ENCODE measurements around the gene SULT1E1.

Gene SULT1E1

GRCh38 chr4:69860521-69861298 lies 765 bp upstream of the SULT1E1 start:
- intact Hi-C loops (cut with micrococcal nuclease) = no loop called here
- Mint-ChIP-seq H3K9me3 (no peaks in the 10 kb centered on the region), H3K4me1 (ENCODE audit: low read depth) (no peaks in the 10 kb centered on the region), H3K27me3 (no peaks in the 10 kb centered on the region), H3K36me3 (ENCODE audit: low read depth) (no peaks in the 10 kb centered on the region), H3K27ac (no peak overlapping the region), H3K4me3 (no peak overlapping the region)

GRCh38 chr4:69859140-69859685 lies 732 bp downstream of the SULT1E1 start:
- no peaks in the 10 kb centered on the region for H3K9me3 Mint-ChIP-seq

GRCh38 chr4:69858690-69859089 lies 1.3 kb downstream of the SULT1E1 start:
- intact Hi-C loops (cut with micrococcal nuclease) = no loop called here
- no peaks in the 10 kb centered on the region for H3K36me3 Mint-ChIP-seq (ENCODE audit: low read depth)
- no peaks in the 10 kb centered on the region for H3K27me3 Mint-ChIP-seq
- H3K27ac Mint-ChIP-seq = no peak overlapping the region
- no peaks in the 10 kb centered on the region for H3K9me3 Mint-ChIP-seq
- H3K4me1 Mint-ChIP-seq (ENCODE audit: low read depth) = no peaks in the 10 kb centered on the region
- no peak overlapping the region for H3K4me3 Mint-ChIP-seq

More at GRCh38 chr4:69859140-69859685, 732 bp downstream of the SULT1E1 start:
- H3K4me3 Mint-ChIP-seq = no peak overlapping the region
- no peaks in the 10 kb centered on the region for H3K4me1 Mint-ChIP-seq (ENCODE audit: low read depth)
- intact Hi-C loops (cut with micrococcal nuclease) = no loop called here
- no peaks in the 10 kb centered on the region for H3K27me3 Mint-ChIP-seq
- no peaks in the 10 kb centered on the region for H3K36me3 Mint-ChIP-seq (ENCODE audit: low read depth)
- no peak overlapping the region for H3K27ac Mint-ChIP-seq

DNA sequence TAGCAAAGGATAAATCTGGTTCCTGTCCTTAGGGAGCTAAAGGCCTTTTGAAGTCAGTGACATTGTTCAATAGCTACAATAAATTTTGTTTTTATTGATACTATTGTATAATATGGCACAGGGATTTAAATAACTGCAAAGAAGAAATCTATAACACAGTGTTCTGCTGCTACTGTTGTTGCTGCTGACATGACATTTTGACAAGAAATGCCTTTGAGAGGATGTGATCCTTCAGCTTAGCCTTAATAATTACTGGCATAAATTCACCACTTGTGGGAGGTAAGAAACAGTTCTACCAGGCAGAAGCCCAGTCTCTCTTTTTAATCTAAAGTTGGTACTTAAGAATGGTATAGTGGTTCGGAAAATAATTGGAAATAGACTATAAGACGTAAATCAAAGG lies 4.1 kb downstream of the SULT1E1 start:
- H3K27ac Mint-ChIP-seq = no peak overlapping the region
- no peak overlapping the region for H3K4me3 Mint-ChIP-seq
- no peaks in the 10 kb centered on the region for H3K27me3 Mint-ChIP-seq
- no peaks in the 10 kb centered on the region for H3K9me3 Mint-ChIP-seq
- intact Hi-C loops (cut with micrococcal nuclease) = no loop called here
- no peaks in the 10 kb centered on the region for H3K4me1 Mint-ChIP-seq (ENCODE audit: low read depth)
- no peaks in the 10 kb centered on the region for H3K36me3 Mint-ChIP-seq (ENCODE audit: low read depth)

- Mint-ChIP-seq H3K27me3 (no peaks in the 10 kb centered on the region), H3K27ac (no peak overlapping the region), H3K4me1 (ENCODE audit: low read depth) (no peaks in the 10 kb centered on the region), H3K4me3 (no peak overlapping the region), H3K9me3 (no peaks in the 10 kb centered on the region), H3K36me3 (ENCODE audit: low read depth) (no peaks in the 10 kb centered on the region)
- intact Hi-C loops (cut with micrococcal nuclease) = no loop called here
Measured at GRCh38 chr4:69849969-69850368, 10.0 kb downstream of the SULT1E1 start.

- Mint-ChIP-seq H3K36me3 (ENCODE audit: low read depth) (no peaks in the 10 kb centered on the region), H3K27me3 (no peaks in the 10 kb centered on the region)
Measured at GRCh38 chr4:69849297-69849696, 10.6 kb downstream of the SULT1E1 start.

GRCh38 chr4:69848028-69848427 lies 11.9 kb downstream of the SULT1E1 start:
- intact Hi-C loops (cut with micrococcal nuclease) = no loop called here
- Mint-ChIP-seq H3K27ac (no peak overlapping the region), H3K27me3 (no peaks in the 10 kb centered on the region), H3K4me1 (ENCODE audit: low read depth) (no peaks in the 10 kb centered on the region), H3K4me3 (no peak overlapping the region), H3K9me3 (no peaks in the 10 kb centered on the region), H3K36me3 (ENCODE audit: low read depth) (no peaks in the 10 kb centered on the region)

More at GRCh38 chr4:69849297-69849696, 10.6 kb downstream of the SULT1E1 start:
- intact Hi-C loops (cut with micrococcal nuclease) = no loop called here
- Mint-ChIP-seq H3K4me3 (no peak overlapping the region), H3K4me1 (ENCODE audit: low read depth) (no peaks in the 10 kb centered on the region), H3K27ac (no peak overlapping the region), H3K9me3 (no peaks in the 10 kb centered on the region)

DNA sequence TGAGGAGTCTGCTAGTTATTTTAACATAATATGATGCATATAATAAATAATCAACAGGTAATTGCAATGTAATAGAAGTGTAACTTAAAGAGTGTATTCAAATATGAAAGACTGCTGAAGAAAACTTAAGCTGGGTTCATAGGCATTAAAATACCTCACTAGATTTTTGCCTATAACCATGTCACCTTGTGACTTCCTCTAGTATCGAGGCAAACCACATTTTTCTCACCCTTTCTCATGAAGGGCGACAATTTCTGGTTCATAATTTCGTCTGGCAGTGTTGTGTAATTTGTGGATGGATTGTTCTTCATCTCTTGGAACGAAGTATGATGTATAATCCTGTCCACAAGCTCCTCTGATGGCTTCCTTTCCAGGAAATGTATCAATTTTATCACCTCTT lies 16.0 kb downstream of the SULT1E1 start:
- H3K36me3 Mint-ChIP-seq (ENCODE audit: low read depth) = no peaks in the 10 kb centered on the region
- no peak overlapping the region for H3K4me3 Mint-ChIP-seq
- H3K9me3 Mint-ChIP-seq = no peaks in the 10 kb centered on the region
- no peaks in the 10 kb centered on the region for H3K27me3 Mint-ChIP-seq
- H3K4me1 Mint-ChIP-seq (ENCODE audit: low read depth) = no peaks in the 10 kb centered on the region
- H3K27ac Mint-ChIP-seq = no peak overlapping the region
- intact Hi-C loops (cut with micrococcal nuclease) = no loop called here

- no peaks in the 10 kb centered on the region for H3K9me3 Mint-ChIP-seq
- H3K27me3 Mint-ChIP-seq = no peaks in the 10 kb centered on the region
- H3K36me3 Mint-ChIP-seq (ENCODE audit: low read depth) = no peaks in the 10 kb centered on the region
- intact Hi-C loops (cut with micrococcal nuclease) = no loop called here
- H3K27ac Mint-ChIP-seq = no peak overlapping the region
- no peak overlapping the region for H3K4me3 Mint-ChIP-seq
- no peaks in the 10 kb centered on the region for H3K4me1 Mint-ChIP-seq (ENCODE audit: low read depth)
Measured at GRCh38 chr4:69843301-69843700, 16.6 kb downstream of the SULT1E1 start.

GRCh38 chr4:69838977-69839376 lies 21.0 kb downstream of the SULT1E1 start:
- H3K4me1 Mint-ChIP-seq (ENCODE audit: low read depth) = no peaks in the 10 kb centered on the region
- no peaks in the 10 kb centered on the region for H3K36me3 Mint-ChIP-seq (ENCODE audit: low read depth)
- no peak overlapping the region for H3K4me3 Mint-ChIP-seq
- H3K27me3 Mint-ChIP-seq = no peaks in the 10 kb centered on the region
- H3K27ac Mint-ChIP-seq = no peak overlapping the region
- no peaks in the 10 kb centered on the region for H3K9me3 Mint-ChIP-seq
- intact Hi-C loops (cut with micrococcal nuclease) = loop anchor here (5.0 kb wide), 1 partner anchor 33 kb away; no protein-coding TSS in a partner anchor

DNA sequence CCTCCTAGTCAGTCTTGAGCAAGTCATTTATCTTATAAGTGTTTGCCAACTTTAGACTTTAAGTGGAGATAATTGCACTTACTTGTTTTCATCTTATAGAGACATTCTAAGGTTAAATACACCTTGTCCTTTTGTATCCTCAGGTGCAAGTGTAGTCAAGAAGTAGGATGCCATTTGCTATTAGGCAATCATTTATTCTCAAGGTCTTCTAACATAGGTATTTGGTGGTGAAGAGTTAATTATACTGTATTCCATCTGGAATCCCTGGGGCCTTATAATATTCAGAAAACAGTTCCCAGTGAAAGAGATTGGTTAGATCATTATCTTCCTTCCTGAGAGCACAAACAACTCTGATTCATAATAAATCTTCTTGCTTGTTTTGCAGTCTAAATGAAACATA lies 23.7 kb downstream of the SULT1E1 start:
- no peaks in the 10 kb centered on the region for H3K9me3 Mint-ChIP-seq
- no peak overlapping the region for H3K4me3 Mint-ChIP-seq
- no peaks in the 10 kb centered on the region for H3K27me3 Mint-ChIP-seq
- H3K27ac Mint-ChIP-seq = no peak overlapping the region
- peaks cover 15% of the 10 kb centered on the region for H3K4me1 Mint-ChIP-seq (ENCODE audit: low read depth)
- no peaks in the 10 kb centered on the region for H3K36me3 Mint-ChIP-seq (ENCODE audit: low read depth)
- intact Hi-C loops (cut with micrococcal nuclease) = loop anchor here (5.0 kb wide), 1 partner anchor 36 kb away; no protein-coding TSS in a partner anchor

- no peaks in the 10 kb centered on the region for H3K36me3 Mint-ChIP-seq (ENCODE audit: low read depth)
- H3K27ac Mint-ChIP-seq = no peak overlapping the region
- H3K4me1 Mint-ChIP-seq (ENCODE audit: low read depth) = peaks cover 21% of the 10 kb centered on the region
- H3K4me3 Mint-ChIP-seq = no peak overlapping the region
- intact Hi-C loops (cut with micrococcal nuclease) = loop anchor here (5.0 kb wide), 1 partner anchor 37 kb away; no protein-coding TSS in a partner anchor
- H3K27me3 Mint-ChIP-seq = no peaks in the 10 kb centered on the region
- no peaks in the 10 kb centered on the region for H3K9me3 Mint-ChIP-seq
Measured at GRCh38 chr4:69835766-69836165, 24.2 kb downstream of the SULT1E1 start.

GRCh38 chr4:69833251-69833650 lies 26.7 kb downstream of the SULT1E1 start:
- Mint-ChIP-seq H3K4me1 (ENCODE audit: low read depth) (peaks cover 32% of the 10 kb centered on the region), H3K36me3 (ENCODE audit: low read depth) (no peaks in the 10 kb centered on the region), H3K4me3 (no peak overlapping the region), H3K27me3 (no peaks in the 10 kb centered on the region), H3K27ac (no peak overlapping the region), H3K9me3 (no peaks in the 10 kb centered on the region)
- intact Hi-C loops (cut with micrococcal nuclease) = loop anchor here (5.0 kb wide), 1 partner anchor 81 kb away; no protein-coding TSS in a partner anchor

DNA sequence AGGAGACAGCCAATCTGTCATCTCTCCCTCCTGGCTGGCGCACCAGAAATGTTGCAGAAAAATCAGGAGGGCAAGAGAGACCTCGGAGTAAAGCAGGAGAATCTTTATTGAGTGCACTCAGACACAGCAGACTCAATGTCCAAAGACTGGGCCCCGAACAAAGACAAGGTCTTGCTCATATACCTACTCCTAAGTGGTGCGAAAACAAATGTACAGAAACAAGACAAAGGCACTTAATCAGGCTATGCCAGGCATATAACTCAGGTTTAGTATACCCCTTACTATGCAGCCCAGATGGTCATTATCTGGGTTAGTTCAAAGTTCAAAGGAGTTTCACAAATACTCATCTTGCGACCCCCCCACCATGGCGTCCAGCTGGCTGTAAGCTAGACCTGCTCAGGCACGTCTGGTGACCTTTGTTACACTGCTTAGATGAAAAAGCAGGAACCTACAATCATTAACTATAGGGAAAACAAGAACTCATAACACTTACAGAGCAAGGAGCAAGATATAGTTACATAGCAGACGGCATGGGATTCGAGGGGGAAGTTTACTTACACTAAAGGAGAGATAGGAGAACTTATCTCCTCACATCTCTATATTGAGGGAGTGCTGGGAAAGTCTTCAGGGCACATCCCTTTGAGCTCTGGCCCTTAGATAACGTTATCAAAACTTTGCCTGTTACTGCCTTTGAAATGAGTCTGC lies 27.5 kb downstream of the SULT1E1 start:
- intact Hi-C loops (cut with micrococcal nuclease) = loop anchor here (5.0 kb wide), 1 partner anchor 80 kb away; no protein-coding TSS in a partner anchor
- no peaks in the 10 kb centered on the region for H3K9me3 Mint-ChIP-seq
- no peaks in the 10 kb centered on the region for H3K36me3 Mint-ChIP-seq (ENCODE audit: low read depth)
- peaks cover 32% of the 10 kb centered on the region for H3K4me1 Mint-ChIP-seq (ENCODE audit: low read depth)
- H3K27me3 Mint-ChIP-seq = no peaks in the 10 kb centered on the region
- no peak overlapping the region for H3K4me3 Mint-ChIP-seq
- H3K27ac Mint-ChIP-seq = peak overlapping the region; percentile 95

Measured in dendritic cell treated with granulocyte-macrophage colony-stimulating factor and Interleukin-4, amounts not matched to agents 40 ng/mL and 50 ng/mL, for 4 days (primary cell).